ENCODE results near the gene LMBR1L.
"Not testable (repeated sequence)": the region's sequence is repeated elsewhere in the genome, so short reads cannot be mapped to it uniquely, and the experiment has no call there.

Gene LMBR1L, protein sequence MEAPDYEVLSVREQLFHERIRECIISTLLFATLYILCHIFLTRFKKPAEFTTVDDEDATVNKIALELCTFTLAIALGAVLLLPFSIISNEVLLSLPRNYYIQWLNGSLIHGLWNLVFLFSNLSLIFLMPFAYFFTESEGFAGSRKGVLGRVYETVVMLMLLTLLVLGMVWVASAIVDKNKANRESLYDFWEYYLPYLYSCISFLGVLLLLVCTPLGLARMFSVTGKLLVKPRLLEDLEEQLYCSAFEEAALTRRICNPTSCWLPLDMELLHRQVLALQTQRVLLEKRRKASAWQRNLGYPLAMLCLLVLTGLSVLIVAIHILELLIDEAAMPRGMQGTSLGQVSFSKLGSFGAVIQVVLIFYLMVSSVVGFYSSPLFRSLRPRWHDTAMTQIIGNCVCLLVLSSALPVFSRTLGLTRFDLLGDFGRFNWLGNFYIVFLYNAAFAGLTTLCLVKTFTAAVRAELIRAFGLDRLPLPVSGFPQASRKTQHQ

DNA sequence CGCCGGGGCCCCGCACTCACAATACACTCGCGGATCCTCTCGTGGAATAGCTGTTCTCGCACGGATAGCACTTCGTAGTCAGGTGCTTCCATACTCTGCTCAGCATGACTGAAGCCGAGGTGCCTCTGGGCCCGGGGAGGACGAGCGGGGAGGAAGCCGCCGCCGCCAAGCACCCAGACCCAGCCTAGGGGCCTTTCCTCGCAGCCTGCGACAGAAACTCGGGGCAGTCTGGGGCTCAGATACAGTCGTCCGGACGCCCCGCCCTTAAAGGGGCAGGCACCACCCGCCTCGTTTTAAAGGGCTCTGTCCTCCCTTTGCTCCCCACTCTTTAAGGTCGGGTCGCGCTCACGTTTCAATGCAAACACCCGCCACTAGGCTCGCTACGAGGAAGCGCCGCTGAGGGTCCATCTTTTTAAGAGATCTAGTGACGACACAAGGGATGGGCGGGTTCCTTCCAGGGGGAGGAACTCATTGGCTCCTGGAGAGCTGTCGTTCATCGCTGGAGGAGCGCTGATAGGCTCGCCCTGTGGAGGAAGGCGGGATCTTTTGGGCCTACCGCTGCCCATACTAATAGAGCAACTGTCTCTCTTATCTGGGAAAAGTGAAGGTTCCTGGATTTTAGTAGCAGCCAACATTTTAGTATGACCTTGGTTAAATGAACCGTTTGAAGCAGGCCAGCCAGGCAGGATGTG is at the start of gene LMBR1L:
Gene LMBR1L, minus strand, starts transcription at position 384 of the 692 bp plus-strand sequence. Its CDS starts 292 bp downstream, at position 92.
- Mint-ChIP-seq H3K36me3 (peaks cover 7% of the 10 kb centered on the region), H3K9me3 (no peaks in the 10 kb centered on the region), H3K27me3 (no peaks in the 10 kb centered on the region), H3K27ac (peak within 1 kb of the TSS; percentile 93), H3K4me1 (peaks cover 40% of the 10 kb centered on the region), H3K4me3 (peak within 1 kb of the TSS; percentile 96)
- peak; percentile 99 for ATAC-seq

DNA sequence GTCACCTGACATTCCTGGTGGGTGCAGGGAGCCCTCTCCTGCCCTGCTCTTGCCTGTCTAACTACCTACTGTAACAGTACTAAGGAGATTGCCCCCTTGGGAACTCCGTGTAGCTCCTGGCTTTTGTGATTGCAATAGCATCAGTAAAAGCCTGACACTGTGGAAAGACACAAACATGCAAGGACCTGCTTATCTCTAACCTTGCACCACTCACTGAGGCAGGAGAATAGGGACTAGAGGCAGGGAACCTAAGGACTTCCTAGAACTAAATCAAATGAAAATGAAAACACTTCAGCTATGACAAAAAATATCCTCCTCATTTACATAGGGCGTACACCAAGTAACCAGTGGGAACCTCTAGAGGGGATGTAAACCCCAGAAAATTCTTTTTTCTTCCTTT is 49.8 kb upstream of the LMBR1L start:
- H3K27ac Mint-ChIP-seq, result peak overlapping the region; percentile 88
- H3K4me3 Mint-ChIP-seq, result peak overlapping the region; percentile 64
- H3K36me3 Mint-ChIP-seq, result no peaks in the 10 kb centered on the region
- no peaks in the 10 kb centered on the region for H3K27me3 Mint-ChIP-seq
- H3K4me1 Mint-ChIP-seq, result peaks cover 21% of the 10 kb centered on the region
- H3K9me3 Mint-ChIP-seq, result no peaks in the 10 kb centered on the region
- peak; percentile 43 for ATAC-seq

DNA sequence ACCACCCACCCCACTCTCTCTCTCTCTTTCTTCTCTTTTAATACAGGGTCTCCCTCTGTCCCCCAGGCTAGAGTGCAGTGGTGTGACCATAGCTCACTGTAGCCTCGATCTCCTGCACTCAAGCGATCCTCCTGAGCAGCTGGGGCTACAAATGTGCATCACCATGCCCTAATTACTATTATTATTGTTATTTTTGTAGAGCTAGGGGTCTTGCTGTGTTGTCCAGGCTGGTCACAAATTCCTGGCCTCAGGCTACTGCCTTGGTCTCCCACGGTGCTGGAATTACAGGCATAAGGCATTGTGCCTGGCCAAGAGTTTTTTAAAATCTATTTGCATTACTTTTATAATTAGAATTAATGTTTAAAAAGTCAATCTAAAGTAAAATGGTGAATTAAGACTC is 43.6 kb upstream of the LMBR1L start:
- ATAC-seq, result no peak
- Mint-ChIP-seq H3K4me3 (no peak overlapping the region), H3K27ac (no peak overlapping the region), H3K9me3 (no peaks in the 10 kb centered on the region), H3K27me3 (no peaks in the 10 kb centered on the region), H3K4me1 (no peaks in the 10 kb centered on the region), H3K36me3 (no peaks in the 10 kb centered on the region)

DNA sequence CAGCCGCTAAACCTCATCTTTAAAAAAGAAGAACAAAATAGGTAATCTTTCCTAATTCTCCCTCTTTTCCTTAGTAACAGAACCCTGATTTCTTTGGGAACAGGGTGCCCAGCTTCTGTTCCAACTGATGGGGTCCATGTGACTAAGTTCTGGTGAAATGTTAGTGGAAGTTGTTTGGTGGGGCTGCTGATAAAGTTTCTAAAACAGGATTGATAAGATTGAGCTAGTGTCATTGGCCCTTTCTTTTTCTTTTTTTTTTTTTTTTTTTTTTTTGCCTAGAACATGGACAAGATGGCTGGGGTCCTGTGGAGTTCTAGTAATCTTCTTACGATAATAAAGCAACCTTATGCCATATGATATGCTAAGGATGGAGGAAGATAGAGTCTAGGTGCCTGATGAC is 36.7 kb upstream of the LMBR1L start:
- H3K4me1 Mint-ChIP-seq, result no peaks in the 10 kb centered on the region
- no peaks in the 10 kb centered on the region for H3K27me3 Mint-ChIP-seq
- ATAC-seq, result no peak
- no peak overlapping the region for H3K27ac Mint-ChIP-seq
- H3K36me3 Mint-ChIP-seq, result peaks cover 7% of the 10 kb centered on the region
- H3K9me3 Mint-ChIP-seq, result no peaks in the 10 kb centered on the region
- no peak overlapping the region for H3K4me3 Mint-ChIP-seq

DNA sequence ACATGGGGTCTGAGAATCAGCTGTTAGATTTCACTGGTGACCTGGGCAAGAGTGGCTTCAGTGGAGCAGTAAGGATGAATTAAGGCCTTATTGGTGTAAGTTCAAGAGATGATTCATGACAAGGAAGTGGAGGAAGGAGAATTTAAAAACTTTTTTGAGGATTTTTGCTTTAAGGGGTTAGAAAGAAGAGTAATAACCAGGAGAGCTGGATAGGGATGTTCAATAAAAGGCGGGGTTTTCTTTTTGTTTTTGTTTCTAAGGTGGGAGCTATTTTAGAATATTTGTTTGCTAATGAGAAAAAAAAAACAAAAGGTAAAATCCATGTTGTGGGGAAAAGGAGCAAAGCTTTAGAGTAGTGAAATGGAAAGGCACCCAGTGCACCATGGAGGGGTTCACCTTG is 35.8 kb upstream of the LMBR1L start:
- Mint-ChIP-seq H3K4me1 (no peaks in the 10 kb centered on the region), H3K4me3 (no peak overlapping the region), H3K27ac (no peak overlapping the region), H3K36me3 (peaks cover 7% of the 10 kb centered on the region), H3K9me3 (no peaks in the 10 kb centered on the region), H3K27me3 (no peaks in the 10 kb centered on the region)
- ATAC-seq, result no peak

DNA sequence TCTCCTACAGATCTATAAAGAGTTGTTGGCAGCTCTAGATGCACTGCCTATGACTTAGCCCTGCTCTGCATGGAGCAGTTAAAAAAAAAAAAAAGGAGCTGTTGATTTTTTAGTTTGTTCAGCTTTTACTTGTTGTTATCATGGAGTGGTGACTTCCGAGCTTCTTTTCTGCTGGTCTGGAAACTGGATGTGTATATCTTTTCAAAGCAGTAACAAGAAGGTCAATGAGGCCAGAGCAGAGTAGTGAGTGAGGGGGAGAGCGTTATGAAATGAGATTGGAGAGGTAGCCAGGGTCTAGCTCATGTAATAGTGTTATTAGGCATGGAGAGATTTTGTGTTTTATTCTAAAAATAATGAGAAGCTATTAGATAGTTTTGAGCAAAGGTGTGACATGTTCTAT is 33.7 kb upstream of the LMBR1L start:
- Mint-ChIP-seq H3K27ac (no peak overlapping the region), H3K4me1 (no peaks in the 10 kb centered on the region), H3K4me3 (no peak overlapping the region), H3K27me3 (no peaks in the 10 kb centered on the region), H3K36me3 (peaks cover 11% of the 10 kb centered on the region), H3K9me3 (no peaks in the 10 kb centered on the region)
- no peak for ATAC-seq

DNA sequence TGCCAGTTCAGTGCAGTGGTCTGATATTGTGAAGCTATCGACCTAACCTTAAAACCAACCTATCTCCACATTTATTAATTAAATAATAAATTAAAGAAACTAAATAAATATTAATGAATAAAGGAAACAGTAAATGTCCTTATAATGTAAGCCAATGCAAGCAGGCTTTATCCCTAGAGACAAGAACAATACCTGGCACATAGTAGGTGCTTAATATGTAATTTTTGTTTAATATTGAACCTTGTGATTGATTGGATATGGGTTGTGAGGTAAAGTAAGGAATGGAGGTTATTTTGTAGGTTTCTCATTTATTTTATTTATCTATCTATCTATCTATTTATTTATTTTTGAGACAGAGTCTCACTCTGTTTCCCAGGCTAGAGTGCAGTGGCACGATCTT is 28.4 kb upstream of the LMBR1L start:
- peaks cover 12% of the 10 kb centered on the region for H3K36me3 Mint-ChIP-seq
- H3K27me3 Mint-ChIP-seq, result no peaks in the 10 kb centered on the region
- no peak for ATAC-seq
- peaks cover 9% of the 10 kb centered on the region for H3K4me1 Mint-ChIP-seq
- H3K4me3 Mint-ChIP-seq, result no peak overlapping the region
- no peak overlapping the region for H3K27ac Mint-ChIP-seq
- H3K9me3 Mint-ChIP-seq, result no peaks in the 10 kb centered on the region

DNA sequence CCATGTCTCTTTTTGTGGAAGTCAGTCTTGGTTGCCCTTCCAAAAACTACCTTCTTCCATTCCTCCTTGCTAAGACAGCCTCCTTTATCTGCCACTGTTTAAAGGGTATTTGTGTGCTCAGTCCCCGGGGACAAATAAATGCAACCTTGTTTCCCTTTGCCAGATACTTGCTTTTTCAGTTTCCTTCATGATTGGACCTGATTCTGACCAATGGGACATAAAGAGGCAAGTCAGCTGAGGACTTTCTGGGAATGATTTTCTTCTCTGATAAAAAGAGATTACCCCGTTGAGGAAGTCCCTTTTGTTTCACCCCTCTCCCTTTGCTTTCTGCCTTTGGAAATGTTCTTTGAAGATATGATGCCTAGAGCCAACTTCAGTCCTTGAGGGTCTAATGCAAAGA is 27.9 kb upstream of the LMBR1L start:
- no peak for ATAC-seq
- H3K4me3 Mint-ChIP-seq, result no peak overlapping the region
- no peaks in the 10 kb centered on the region for H3K27me3 Mint-ChIP-seq
- peaks cover 13% of the 10 kb centered on the region for H3K4me1 Mint-ChIP-seq
- no peak overlapping the region for H3K27ac Mint-ChIP-seq
- peaks cover 12% of the 10 kb centered on the region for H3K36me3 Mint-ChIP-seq
- H3K9me3 Mint-ChIP-seq, result no peaks in the 10 kb centered on the region

DNA sequence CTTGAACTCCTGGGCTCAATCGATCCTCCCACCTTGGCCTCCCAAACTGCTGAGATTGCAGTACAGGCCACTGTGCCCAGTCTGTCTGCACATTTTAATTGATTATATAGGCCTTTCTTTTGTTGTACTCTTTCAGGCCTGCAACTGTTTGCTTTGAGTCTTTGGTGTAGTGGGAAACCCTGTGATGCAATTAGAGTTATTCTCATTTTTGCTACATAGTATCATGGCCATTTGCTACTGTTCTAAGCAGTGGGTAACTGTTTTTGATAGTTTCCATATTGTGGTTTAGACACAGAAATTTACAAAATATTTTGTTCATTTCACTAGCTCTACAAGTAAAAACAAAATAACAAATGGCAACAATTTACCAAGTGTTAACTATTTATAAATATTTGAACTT is 26.8 kb upstream of the LMBR1L start:
- Mint-ChIP-seq H3K4me1 (peaks cover 21% of the 10 kb centered on the region), H3K4me3 (no peak overlapping the region), H3K27ac (no peak overlapping the region)

DNA sequence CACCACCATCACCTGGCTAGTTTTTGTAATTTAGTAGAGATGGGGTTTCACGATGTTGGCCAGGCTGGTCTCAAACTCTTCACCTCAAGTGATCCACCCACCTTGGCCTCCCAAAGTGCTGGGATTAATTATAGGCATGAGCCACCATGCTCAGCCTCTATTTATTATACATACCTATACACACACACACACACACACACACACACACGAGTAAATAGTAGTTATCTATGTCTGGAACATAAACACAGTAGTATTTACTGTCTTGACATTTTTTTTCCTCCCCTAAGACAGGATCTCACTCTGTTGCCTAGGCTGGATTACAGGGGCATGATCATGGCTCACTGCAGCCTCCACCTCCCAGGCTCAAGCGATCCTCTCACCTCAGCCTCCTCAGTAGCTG is 26.4 kb upstream of the LMBR1L start:
- not testable (repeated sequence) for ATAC-seq, H3K27ac Mint-ChIP-seq, H3K9me3 Mint-ChIP-seq, H3K27me3 Mint-ChIP-seq, H3K4me3 Mint-ChIP-seq
- peaks cover 24% of the 10 kb centered on the region for H3K4me1 Mint-ChIP-seq
- peaks cover 12% of the 10 kb centered on the region for H3K36me3 Mint-ChIP-seq

More for the DNA sequence above, 26.8 kb upstream of the LMBR1L start:
- peaks cover 12% of the 10 kb centered on the region for H3K36me3 Mint-ChIP-seq
- no peaks in the 10 kb centered on the region for H3K9me3 Mint-ChIP-seq
- ATAC-seq, result no peak
- no peaks in the 10 kb centered on the region for H3K27me3 Mint-ChIP-seq

DNA sequence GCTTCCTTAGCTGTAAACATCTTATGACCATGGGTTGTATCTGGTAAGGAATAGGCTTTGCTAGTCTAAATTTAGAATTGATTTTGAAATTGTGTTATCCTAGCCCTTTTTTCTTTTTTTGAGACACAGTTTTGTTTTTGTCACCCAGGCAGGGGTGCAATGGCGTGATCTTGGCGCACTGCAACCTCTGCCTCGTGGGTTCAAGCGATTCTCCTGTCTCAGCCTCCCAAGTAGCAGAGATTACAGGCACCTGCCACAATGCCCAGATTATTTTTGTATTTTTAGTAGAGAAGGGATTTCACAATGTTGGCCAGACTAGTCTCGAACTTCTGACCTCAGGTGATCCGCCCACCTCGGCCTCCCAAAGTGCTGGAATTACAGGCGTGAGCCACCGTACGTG is 22.9 kb upstream of the LMBR1L start:
- Mint-ChIP-seq H3K4me3 (no peak overlapping the region), H3K27me3 (no peaks in the 10 kb centered on the region), H3K27ac (peak overlapping the region; percentile 99), H3K4me1 (peaks cover 46% of the 10 kb centered on the region), H3K36me3 (peaks cover 30% of the 10 kb centered on the region), H3K9me3 (no peaks in the 10 kb centered on the region)
- no peak for ATAC-seq

DNA sequence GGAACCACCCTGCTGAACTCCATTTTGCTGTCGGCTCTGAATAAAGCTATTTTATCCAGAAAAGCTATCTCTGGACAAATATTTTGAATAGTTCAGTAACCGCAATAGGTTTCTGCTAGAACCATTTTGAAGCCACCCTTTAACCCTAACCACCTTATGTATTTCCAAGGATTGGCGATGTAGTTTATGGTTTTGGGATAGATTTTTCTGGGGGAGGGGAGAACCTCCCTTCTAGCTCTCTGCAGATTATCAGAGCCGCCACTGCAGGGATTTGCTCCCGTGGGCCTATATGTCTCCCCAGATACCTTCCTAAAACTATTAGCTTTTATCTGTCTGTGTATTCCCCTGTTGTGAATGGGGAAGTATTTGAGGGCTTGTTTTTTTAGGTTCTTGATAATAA is 22.4 kb upstream of the LMBR1L start:
- Mint-ChIP-seq H3K4me1 (peaks cover 41% of the 10 kb centered on the region), H3K27me3 (no peaks in the 10 kb centered on the region), H3K4me3 (peak overlapping the region; percentile 23), H3K9me3 (no peaks in the 10 kb centered on the region), H3K27ac (peak overlapping the region; percentile 99), H3K36me3 (peaks cover 28% of the 10 kb centered on the region)
- ATAC-seq, result no peak

DNA sequence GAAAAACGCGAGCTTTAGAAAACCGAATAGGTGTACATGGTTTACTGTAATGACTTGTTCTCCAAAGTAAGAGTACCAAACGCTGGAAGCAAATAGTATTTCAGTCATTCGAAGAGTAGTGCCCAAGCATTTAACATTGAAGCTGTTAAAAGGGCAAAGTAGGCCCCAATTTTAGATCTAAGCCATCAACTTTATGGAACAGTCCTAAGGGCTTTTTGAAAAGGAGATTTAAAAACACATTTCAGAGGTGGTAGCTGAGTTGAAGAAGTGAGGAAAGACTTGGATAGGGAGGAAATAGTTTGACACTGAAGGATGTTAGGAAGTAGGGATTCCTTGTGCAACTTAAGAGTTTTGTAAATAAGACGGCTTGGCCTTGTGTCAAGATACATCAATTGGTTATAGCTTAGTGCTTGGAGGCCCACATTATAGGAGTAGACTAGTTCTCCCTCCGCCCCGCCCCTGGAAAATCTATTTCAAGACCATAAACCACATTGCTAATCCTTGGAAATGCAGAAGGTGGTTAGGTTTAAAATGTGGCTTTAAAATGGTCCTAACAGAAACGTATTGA is 21.3 kb upstream of the LMBR1L start:
- Mint-ChIP-seq H3K4me1 (peaks cover 41% of the 10 kb centered on the region), H3K36me3 (peaks cover 39% of the 10 kb centered on the region)
- no peak for ATAC-seq

DNA sequence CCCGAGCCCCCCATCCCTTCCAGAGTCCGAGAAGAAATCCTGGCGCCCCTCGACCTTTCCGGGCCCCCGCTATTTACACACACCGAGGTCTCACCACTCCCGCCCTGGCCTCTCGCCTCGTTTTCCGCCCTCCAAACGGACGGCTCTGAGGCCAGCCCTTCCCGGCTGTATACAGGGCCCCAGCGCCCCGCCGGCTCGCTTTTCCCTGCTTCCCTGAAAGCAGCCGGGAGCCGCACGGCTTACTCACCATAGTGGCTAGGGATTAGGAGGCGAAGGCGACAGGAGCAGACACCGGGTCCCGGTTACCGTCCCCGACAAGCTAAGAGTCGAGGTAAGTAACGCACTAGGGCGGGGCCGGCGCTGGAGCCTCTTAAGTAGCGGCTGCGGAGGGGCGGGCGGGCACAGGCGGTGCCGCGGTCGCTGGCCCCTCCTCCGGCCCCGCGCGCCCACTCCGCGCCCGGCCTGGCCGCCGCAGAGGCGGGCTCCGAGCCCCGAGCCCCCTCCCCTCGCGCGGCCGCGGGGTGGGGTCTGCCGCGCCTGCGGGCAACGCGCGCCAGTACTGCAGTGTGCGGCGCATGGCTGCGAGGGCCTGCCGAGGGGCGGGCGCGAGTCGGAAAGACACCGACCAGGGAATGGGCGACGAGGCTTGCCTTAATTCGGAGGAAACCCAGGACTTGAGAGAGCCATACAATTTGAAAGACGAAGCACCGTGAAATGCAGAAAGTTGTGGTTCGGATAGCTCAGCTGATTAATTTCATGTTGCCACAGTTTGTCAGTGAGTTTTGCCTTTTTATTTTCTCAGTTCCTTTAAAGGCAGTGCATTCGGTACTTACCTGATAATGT is 20.6 kb upstream of the LMBR1L start, which contains the start of gene TUBA1B:
Gene TUBA1B, minus strand, starts transcription at position 345 of the 843 bp plus-strand sequence. Its CDS starts 95 bp downstream, at position 250.
- peak; percentile 92 for ATAC-seq
- H3K4me3 Mint-ChIP-seq, result peak within 1 kb of the TSS; percentile 99
- no peaks in the 10 kb centered on the region for H3K9me3 Mint-ChIP-seq
- H3K27me3 Mint-ChIP-seq, result no peaks in the 10 kb centered on the region
- H3K4me1 Mint-ChIP-seq, result peaks cover 41% of the 10 kb centered on the region
- H3K27ac Mint-ChIP-seq, result peak within 1 kb of the TSS; percentile 99
- peaks cover 43% of the 10 kb centered on the region for H3K36me3 Mint-ChIP-seq

More for the DNA sequence above, 21.3 kb upstream of the LMBR1L start:
- Mint-ChIP-seq H3K4me3 (peak overlapping the region; percentile 99), H3K27ac (peak overlapping the region; percentile 99), H3K9me3 (no peaks in the 10 kb centered on the region), H3K27me3 (no peaks in the 10 kb centered on the region)
